C1 segment of cervical spinal cord (tissue), 14 donors: ENCODE results near the gene PTPRD.

Experiments
- DNase-seq, 14 donors: peaks; one replicate each; lab custom pipeline; 2025; lab: John Stamatoyannopoulos, UW

The PTPRD gene

DNA sequence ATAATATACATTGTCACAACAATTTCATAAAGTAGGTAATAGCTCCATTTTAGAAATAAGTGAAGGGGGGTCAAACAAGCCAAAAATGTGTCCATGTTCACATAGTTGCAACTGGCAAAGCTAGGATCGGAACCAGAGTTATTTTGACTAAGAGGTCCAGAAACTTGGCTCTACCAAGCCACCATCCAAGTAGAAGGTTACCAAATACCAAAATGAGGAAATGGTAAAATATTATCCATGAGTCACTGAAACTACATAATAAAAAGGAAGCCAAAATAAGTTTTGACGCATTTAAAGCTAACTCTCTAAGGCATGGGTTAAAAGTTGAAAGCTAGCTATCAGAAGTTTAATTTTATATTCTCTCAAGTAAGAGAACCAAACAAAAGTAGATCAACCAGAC lies 1926.3 kb downstream of the PTPRD start:
- no peak for DNase-seq

DNA sequence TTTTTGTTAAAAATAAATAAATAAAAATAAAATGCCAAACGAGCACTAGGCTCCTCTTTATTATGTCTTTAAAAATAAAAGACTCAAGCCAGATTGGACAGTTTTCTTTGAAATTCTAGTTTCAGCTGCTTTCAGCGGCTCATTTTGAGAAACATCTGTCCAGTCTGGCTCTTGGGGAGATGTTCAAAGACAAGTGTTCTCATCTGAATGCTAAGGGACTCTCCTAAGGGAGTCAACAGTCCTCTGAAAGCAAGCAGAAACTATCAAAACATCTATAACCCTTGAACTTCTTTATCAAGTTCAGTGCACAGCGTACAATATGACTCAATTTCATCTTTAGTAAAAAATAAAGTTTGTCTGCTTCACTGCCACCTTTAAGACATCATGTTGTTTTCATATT lies 1927.0 kb downstream of the PTPRD start:
- no peak for DNase-seq

DNA sequence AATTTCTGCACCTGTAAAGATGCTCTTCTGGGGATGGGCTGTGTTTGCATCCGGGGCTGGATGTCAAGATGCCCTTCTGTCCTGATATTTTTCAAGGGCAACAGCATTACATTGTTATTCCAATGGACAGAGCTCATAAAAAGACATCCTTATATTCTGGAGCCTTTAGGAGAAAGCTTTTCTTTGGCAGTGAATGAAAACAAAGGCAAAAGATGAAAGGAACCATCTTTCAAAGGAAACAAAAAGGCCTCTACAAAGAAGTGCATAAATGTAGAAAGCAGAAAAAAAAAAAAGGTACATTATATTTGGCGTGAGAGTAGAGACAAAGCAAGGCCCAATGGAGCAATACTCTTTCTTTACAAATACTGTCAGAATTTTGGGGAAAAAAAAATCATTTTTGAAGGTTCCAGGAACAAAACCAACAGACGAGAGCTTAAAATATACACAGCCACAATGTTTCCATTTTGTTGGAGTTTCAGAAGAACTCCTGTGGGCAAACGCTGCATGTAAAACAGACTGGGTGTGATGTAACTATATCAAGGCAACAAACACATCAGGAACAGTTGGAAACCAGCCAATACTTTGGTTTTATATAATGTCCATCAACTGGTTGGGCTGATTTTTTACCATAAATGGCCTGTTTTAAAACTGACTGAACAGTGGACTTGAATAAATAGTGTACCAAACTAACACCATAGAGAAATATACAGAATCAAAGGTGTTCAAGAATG lies 1927.7 kb downstream of the PTPRD start:
- no peak for DNase-seq

DNA sequence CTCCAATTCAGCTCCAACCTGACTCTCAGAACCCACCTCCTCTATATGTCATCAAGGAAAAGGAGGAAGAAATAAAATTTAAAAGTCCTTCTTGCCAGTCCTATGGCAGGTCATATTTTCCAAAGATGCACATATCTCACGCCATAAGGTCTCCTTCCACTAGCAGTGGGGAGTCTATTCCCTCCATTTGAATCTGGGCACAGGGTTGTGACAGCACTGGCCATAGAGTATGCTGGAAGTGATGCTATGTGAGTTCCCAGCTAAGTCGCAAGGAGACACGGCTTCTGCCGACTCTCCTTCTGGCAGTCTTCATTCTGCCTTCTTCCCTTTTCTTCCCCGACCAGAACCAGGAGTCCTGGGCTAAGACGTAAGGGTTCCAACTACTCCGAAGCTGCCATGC lies 1929.3 kb downstream of the PTPRD start:
- DNase-seq: peak in 1 of 14 donors; percentile 63

DNA sequence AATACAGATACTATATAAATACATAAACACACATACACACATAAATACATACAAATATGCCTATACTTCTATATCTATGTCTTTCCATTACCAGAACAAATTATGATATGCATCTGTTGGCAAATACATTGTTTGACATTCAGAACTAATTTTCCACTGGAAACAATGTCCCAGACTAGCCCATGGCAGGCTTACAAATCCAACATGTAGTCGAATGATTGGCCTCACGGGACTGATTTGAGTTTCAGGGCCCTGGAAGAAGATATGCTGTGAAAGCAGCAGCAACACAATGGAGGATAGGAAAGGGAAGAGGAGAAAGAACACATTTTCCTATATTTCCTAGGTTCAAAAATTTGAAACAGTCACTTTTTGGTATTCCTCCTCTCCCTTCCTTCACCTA lies 1932.1 kb downstream of the PTPRD start:
- no peak for DNase-seq

DNA sequence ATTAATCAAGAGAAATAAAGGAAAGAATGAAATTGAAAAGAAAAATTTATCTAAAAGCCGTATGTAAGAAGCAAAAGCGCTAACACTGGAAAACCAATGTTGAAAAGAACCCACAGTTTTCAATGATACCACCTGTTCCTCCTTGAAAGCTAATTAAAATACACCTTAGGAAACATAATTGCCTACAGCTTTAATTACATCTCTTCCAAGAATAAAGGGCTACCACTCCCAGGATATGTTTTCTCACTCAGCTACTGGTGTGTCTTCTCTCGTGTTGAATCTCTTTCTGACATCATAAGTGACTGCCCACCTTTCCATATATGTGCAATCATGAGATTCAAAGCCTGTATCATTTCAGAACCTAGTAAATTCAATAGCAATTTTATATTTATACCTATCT lies 1932.6 kb downstream of the PTPRD start:
- no peak for DNase-seq

DNA sequence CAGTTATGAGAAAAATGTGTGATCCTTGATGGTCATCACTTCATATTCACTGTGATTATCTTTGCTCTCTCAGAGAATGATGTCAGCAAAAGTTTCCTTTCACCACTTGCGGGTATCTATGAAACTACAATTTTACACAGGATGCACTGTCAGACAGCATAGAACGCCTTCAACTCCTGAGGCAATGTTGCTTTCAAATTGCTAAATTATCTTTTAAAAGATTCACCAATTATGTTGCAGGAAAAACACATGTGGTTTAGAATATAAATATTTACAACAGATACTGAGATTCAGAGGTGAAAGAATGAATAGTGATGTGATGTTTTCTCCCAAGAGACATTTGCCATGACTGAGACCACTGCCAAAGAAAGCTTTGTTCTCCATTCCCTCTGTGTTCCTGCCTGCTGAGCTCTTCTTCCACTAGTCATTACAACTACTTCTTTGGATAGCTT lies 1933.4 kb downstream of the PTPRD start:
- peak in 1 of 14 donors; percentile 12 for DNase-seq

DNA sequence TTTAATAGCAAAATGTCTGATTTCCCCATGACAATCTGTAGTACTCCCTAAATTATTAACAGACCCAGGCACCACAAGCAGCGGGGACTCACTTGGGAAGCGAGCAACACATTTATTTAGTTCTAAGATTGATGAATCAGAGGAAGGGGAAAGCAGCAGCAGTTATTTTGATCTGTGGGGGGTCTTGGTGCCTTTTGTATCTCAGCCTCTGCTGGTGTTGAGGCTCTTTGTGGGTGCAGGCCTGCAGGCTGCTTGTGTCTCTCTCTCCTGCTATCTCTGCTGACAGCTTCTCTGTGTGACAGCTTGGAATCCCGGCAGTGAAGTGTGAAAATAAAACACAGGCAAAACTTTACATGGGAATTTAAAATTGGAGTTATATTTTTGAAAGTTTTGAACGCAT lies 1935.1 kb downstream of the PTPRD start:
- peak in 2 of 14 donors; percentile 8 to 12 for DNase-seq

DNA sequence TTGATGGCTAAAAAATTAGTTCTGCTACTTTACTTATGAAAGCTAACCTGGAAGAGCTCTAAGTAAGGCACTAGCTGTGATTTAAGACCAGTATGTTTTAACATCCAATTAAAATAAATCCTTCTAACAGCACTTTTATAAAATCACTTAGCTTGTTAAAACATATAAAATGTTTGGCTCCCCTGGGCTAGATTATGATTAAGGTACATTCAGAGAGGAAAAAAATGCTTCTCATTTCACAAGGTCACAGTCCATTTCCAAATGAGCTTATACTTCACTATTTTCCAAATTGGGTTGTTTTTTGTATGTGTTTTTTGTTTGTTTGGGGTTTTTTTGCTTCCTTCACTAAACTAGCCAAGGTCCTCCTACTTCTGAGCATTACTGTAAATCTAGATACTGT lies 1938.3 kb downstream of the PTPRD start:
- no peak for DNase-seq

DNA sequence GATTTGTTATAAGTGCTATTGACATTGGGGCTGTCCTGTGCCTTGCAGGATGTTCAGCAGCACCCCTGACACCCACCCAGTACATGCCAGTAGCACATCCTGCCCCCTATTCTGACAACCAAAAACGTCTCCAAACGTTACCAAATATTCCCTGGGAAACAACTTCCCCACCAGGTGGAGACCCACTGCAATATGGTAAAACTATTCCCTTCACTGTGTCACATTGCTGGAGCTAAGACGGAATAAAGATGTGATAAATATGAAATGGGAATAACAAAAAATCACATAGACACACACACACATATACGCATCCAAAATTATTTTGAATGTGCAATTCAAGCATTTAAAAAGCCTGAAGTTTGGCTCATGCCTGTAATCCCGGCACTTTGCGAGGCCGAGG lies 1939.0 kb downstream of the PTPRD start:
- DNase-seq: no peak

DNA sequence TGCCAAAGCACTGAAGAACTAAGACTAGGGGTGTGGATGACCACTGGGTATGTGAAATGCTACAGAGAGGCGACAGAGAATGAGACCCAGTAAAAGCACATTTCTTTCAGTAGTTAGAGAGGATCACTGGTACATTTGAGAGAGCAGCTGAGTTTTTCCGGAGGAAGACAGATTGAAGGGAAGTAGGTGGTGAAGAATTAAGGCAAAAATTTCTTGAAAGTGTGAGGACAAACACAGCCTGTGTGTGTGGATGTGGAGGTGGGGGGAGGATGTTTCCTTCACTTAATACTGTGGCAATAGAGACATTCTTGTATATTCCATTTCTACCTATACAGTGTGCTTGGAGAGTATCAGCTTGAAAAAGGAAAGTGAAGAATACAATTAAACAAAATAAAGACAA lies 1942.1 kb downstream of the PTPRD start:
- DNase-seq: no peak

DNA sequence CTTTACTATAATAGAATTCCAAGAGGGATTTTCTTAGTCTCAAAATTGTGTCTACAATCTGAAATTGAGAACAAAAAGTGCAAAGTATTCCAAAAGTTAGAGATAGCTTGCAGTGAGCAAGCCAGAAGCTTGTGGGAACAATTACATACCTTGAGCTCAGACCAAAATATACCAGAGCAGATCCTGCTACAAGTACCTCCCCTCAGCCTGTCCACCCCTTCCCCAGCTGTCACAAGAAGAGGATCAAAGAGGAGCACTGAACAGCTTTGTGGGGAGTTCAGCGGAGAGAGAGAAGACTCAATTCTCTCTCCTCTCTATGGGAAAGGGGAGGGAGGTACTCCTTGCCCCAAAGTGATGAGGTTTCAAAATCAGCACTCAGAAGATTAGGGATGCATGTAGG lies 1944.1 kb downstream of the PTPRD start:
- no peak for DNase-seq

DNA sequence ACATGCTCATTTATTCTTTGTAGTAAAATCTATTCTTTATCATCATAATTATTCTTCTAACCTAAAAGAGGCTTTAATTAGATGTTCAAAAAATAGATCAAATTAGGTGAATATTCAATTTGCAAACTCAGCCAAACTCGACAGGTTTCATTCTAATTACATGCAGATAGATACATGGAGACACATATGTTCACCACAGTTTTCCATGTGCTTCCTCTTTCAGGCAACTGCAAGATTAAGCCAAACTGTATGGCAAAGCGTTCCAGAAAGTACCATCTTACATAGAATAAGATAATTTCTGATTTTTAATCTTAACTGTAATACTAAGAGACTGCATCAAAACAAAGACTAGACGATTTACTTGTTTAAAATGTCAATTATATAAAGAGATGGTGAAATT lies 1944.6 kb downstream of the PTPRD start:
- no peak for DNase-seq

DNA sequence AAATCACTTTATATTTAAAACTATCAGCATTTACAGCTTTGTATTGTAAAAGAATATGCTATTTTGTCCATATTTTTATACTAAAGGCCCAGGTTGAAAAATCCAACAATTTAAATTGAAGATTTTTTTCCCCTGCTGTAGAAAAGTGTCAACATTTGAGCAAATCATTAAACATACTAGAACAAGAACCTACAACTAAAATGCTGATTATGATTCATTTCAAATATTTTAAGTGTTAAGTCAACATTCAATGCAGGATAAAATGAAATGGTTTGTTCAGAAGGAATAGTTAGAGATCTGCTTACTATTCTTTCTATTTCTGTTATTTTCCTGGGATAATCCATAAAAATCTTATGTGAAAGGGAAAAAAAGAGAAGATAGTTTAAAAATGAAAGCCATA lies 1946.7 kb downstream of the PTPRD start:
- DNase-seq: no peak

DNA sequence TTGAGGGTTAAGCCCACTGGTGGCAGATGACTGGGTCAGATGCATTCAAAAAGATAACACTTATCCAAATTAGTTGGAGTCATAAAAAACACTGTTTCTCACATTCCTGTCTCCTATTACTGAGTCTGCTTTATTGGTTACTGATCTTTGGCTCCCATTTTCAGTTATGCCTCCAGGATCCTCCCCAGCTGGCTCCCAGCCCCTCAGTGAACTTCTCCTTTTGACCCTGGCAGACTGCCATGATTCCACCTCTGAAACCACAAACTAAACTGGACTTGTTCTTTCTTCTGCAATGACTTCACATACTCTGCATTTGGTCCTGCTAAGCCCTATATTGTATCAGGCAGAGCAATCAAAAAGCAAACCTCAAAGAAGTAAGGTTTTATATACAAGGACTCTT lies 1952.4 kb downstream of the PTPRD start:
- DNase-seq: peak in 6 of 14 donors; percentile 16 to 59 (median 26)

DNA sequence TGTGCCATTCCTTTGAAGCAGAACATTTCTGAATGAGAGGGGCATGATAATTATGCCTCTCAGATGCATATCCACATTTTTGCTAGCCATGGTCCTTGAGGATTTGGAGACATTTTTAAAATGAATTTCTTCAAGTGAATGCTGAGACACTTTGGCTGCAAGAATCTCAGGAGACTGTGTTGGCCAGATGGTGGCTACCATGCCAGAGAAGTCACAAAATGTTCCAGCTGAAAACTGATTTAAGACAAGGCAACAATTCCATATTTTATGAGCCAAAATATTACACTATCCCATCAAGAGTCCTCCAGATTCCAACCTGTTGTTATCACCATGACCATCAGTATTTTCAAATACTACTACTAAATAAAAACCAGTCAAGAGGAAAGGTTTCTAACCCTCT lies 1953.7 kb downstream of the PTPRD start:
- DNase-seq: peak in 1 of 14 donors; percentile 39

DNA sequence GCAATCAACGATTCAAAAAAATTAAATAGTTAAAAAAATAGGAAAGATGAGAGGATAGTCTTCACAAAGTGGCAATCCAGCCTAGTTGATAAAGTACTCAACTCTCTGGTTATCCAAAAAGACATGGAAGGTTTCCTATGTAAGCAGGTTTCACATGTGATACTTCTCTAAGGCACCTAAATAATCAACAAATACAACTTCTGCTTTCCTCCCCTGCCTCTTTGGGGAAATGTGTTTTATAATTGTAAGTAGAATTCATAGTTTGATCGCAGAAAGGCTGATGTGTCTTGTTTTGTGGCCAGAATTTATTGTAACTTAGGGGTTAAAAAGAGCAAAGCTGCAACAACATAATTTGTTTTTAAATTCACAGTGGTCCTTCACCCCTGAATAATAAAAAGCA lies 1957.7 kb downstream of the PTPRD start:
- DNase-seq: no peak

DNA sequence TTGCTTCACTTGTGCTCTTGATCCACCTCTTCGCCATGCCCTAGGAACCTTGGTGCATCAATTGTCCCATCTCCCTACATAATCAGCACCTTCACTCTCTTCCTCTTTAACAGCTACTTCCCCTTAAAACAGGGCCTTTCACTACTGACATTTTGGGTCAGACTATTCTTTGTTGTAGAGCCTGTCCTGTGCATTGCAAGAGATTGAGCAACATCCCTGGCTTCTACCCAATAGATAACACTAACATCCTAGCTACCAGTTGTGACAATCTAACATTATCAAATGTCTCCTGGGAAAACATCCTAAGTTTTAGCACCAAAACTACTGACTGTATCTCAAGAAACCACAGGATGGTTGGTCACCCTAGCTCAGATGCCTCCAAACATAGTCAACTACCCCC lies 1958.9 kb downstream of the PTPRD start:
- DNase-seq: no peak

DNA sequence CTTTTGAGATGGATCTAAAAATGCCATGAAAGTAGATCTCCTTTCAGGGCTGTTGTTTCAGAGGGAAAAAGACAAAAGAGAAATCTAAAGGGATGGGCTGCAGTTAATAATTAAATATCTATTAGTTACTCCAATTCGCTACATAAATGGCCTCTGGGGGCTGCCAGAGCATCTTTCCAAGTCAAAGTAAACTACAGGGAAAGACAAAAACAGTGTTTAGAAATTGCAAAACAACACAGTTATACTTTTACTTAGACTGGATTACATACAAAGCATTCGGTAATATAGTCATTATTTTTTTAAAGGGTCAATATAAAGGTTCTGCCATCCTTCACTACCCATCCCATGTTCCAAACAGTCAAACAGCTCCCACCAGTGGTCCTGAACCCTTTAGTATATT lies 1959.7 kb downstream of the PTPRD start:
- DNase-seq: no peak

DNA sequence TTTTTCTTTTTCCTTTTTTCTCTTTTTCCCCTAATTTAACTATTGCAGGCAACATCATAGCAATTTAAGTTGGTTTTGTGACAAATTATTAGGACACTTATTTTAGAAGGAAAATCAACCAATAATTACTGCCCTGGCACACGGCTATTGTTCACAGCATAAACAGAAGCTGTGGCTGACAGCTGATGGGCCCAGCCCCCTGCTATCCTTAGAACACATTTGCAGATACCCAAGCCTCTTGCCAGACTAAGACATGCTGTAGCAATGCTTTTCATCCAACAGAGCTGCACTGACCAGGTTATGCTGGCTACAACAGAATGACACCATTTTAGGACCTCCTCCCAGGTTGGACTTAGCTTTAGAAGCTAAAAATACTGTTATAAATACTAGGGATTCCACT lies 1960.5 kb downstream of the PTPRD start:
- peak in 1 of 14 donors; percentile 92 for DNase-seq

DNA sequence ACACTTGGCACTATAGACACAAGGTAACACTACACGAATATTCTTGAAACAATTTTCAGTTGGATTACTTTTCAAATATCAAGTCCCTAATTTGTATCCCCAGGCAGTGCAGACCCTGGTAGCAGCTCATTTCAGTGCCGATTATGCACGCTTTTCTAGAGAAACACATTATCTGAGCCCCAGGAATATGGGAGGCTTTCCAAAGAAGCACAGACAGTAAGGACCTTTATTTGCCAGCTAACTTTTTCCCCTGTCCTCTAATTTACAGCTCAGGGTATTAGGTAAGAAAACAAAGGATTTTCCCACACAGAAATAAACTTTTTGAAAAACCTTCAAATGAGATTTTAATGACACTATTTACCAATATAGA lies 1961.0 kb downstream of the PTPRD start:
- DNase-seq: peak in 1 of 14 donors; percentile 86

DNA sequence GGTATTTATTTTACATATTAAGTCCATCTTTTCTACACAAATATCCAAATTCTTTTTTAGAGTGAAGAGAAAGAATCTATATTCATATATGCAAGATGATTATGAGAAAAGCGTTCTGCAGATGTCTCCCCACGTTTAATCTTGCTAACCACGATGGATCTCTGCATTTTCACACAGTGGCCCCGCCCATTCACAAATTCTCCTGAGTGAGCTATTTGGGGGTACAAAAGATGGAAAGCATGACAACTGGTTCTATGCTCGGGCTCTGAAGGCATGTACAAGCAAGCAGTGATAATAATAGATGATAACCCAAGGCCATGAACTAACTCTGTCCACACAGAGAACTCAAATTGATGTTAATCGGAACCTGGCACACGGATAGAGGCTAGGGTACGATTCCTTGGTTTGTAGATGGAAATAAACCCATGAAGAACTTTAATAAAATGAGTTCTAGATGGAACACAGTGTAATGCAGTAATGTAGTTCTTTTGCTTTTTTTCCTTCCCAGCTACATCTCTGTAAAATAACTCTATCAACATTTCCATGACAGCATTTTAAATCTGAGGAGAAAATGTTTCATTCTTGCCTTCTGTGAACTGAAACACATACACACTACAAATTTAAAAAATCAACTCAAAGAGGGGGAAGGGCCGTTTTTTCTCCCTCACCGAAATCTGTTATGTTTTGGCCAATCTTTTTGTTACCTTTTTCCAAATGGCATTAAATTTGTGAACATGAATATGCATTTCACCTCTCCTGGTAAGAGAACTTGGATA lies 1961.5 kb downstream of the PTPRD start:
- peak in 1 of 14 donors; percentile 65 for DNase-seq

DNA sequence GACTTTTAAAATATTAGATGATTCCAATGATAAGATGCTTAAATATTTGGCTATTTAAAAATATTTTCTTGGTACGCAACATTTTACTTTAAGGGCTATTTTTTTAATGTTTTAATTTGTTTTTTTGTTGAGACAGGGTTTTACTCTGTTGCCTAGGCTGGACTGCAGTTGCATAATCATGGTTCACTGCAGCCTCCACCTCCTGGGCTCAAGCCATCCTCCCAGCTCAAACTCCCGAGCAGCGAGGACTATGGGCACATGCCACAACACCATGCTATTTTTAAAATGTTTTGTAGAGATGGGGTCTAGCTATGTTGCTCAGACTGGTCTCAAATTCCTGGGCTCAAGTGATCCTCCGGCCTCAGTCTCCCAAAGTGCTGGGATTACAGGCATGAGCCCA lies 1963.0 kb downstream of the PTPRD start:
- peak in 1 of 14 donors; percentile 5 for DNase-seq
